HUES6 (cell line): Measurements from ENCODE around the gene TMEM154.

Experiments used
- H3K27ac ChIP-seq: 2 replicates; pipeline ENCODE4 v1.7.0; 2013; ENCODE audit warnings: low read depth, mild to moderate bottlenecking, low read length, inconsistent platforms
- H3K27me3 ChIP-seq: 2 replicates; pipeline ENCODE4 v1.6.1; 2013; ENCODE audit warnings: low read length; ENCODE audit not compliant: control insufficient read depth, insufficient read depth
- H3K36me3 ChIP-seq: 2 replicates; pipeline ENCODE4 v1.6.1; 2013; ENCODE audit warnings: low read length; ENCODE audit not compliant: control insufficient read depth, insufficient read depth
- H3K4me1 ChIP-seq: 2 replicates; pipeline ENCODE4 v1.6.1; 2013; ENCODE audit warnings: low read length; ENCODE audit not compliant: control insufficient read depth, insufficient read depth
- H3K4me3 ChIP-seq: 2 replicates; pipeline ENCODE4 v1.5.1; 2013; ENCODE audit warnings: low read depth, low read length
- H3K9ac ChIP-seq: one replicate; pipeline ENCODE4 v1.6.1; 2013; ENCODE audit warnings: mild to moderate bottlenecking, low read length
- H3K9me3 ChIP-seq: 2 replicates; pipeline ENCODE4 v1.6.1; 2013; ENCODE audit warnings: low read depth, low read length; ENCODE audit not compliant: control insufficient read depth, insufficient read depth

Gene TMEM154

DNA sequence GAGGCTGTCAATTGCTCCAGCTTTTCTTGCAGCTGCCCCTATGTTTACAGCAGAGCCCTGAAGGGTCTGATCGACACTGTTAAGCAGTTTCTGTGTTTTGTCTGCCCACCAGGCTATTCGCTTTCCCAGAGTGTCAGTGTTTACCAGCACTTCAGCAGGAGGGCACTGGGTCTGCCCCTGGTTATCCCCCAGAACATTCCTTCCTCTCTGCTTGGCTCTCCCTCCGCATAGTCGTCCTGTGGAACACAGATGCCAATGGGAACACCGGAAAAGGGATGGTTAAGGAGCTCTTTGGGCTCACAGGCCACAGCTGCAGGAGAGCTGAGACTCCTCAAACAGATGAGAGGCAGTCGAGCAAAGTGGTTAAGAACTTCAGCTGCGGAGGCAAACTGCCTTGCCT lies 72.6 kb downstream of the TMEM154 start:
- H3K4me3 ChIP-seq: no peak overlapping the region
- peaks cover 3% of the 10 kb centered on the region; the same call in 1 of the 2 replicates for H3K9me3 ChIP-seq
- H3K9ac ChIP-seq: no peak overlapping the region
- no peaks in the 10 kb centered on the region for H3K27me3 ChIP-seq
- no peak overlapping the region for H3K27ac ChIP-seq
- H3K4me1 ChIP-seq: peaks cover 45% of the 10 kb centered on the region
- H3K36me3 ChIP-seq: no peaks in the 10 kb centered on the region

DNA sequence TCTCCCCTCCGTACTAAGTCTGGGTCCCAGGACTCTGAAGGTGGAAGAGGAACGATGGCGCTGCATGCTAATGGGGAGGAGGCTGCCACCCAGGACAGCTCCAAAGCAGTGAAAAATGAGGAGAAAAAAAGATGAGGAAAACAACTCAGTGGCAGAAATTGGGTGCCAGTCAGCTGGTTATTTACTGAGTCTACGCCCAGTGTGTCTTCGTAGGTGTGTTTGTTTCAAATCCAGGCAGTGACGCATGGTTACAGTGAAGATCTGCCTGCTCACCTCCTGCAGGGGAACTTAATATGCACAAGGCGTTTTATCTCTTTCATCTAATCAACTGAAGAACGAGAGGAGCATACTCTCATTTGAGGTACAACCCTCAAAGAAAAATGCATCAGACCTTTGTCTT lies 73.0 kb downstream of the TMEM154 start:
- no peaks in the 10 kb centered on the region for H3K27me3 ChIP-seq
- no peak overlapping the region for H3K9ac ChIP-seq
- H3K27ac ChIP-seq: no peak overlapping the region
- H3K36me3 ChIP-seq: no peaks in the 10 kb centered on the region
- H3K4me3 ChIP-seq: no peak overlapping the region
- H3K4me1 ChIP-seq: peaks cover 45% of the 10 kb centered on the region
- peaks cover 3% of the 10 kb centered on the region; the same call in 1 of the 2 replicates for H3K9me3 ChIP-seq

DNA sequence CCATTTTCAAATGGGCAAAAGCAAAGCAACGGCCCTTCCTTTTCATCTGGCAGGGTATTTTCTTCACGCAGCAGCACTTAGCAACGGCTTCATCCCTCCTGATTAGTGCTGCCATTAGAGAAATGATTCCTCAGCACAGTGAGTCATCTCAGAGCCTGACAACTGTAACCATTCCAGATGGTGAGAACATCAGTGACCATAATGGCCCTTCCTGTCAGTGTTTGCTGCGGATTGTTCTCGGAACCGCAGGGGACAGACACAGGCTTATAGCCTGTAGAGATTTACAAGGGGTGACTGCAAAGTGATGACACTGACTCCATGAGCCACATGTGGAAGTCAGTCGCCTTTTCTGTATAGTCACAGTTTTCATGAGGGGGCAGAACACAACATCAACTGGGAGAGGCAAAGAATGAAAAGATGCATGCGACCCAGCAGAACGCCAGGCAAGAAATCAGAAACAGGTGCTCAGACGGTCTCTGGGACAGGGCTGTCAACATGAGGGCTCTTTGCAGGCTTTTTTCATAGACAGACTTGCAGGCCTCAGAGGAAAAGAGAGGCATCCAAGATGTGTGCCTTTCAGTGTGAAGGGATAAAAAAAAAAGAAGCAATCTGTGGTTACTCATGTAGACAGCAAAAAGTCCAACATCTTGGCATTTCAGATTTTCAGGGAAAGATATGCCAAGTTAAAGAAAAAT lies 74.0 kb downstream of the TMEM154 start:
- no peak overlapping the region for H3K9ac ChIP-seq
- peaks cover 3% of the 10 kb centered on the region; the same call in 1 of the 2 replicates for H3K9me3 ChIP-seq
- H3K27ac ChIP-seq: no peak overlapping the region
- no peak overlapping the region for H3K4me3 ChIP-seq
- H3K27me3 ChIP-seq: no peaks in the 10 kb centered on the region
- H3K36me3 ChIP-seq: no peaks in the 10 kb centered on the region
- H3K4me1 ChIP-seq: peaks cover 43% of the 10 kb centered on the region

DNA sequence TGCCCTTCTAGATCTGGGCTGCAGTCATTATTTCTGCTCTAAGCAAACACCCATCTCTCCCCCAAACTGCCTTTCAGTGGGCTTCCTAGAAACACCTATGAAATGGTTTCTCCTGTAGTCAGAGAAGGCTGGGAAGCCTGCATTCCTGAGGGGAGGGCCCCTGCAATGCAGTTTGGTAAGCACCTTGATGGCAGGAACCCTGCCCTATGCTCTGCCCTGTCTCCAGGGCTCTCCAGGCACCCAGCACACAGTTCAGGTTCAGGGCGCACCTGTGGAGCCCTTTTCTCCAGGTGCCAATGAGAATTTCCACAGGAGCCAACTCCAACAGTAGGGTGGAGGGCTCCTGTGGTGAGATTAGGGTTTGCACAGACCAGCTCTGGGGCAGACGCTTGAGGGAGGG lies 74.8 kb downstream of the TMEM154 start:
- Histone ChIP-seq H3K4me1 (peaks cover 36% of the 10 kb centered on the region), H3K27me3 (no peaks in the 10 kb centered on the region), H3K36me3 (no peaks in the 10 kb centered on the region), H3K27ac (no peak overlapping the region), H3K4me3 (no peak overlapping the region), H3K9me3 (peaks cover 3% of the 10 kb centered on the region; the same call in 1 of the 2 replicates), H3K9ac (no peak overlapping the region)

DNA sequence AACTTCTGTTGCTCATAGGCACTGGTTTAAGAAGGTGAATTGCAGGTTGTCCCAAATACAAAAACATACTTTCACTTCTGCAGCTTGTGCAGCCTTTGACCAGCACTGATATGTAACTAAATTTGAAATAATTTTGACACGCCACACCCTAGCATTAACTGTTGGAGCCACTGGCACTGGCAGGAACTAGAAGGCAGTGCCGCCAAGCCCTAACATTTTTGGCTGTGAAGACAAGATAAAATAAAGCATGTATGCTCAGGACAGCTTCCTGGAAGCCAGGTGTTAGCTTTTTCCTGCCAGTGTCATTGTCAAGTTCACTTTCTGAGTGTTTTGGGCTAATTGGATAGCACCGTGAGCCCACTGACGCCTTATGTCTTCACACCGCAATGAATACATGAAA lies 78.6 kb downstream of the TMEM154 start:
- H3K27me3 ChIP-seq: no peaks in the 10 kb centered on the region
- H3K36me3 ChIP-seq: no peaks in the 10 kb centered on the region
- H3K4me3 ChIP-seq: no peak overlapping the region
- H3K9me3 ChIP-seq: peaks cover 3% of the 10 kb centered on the region; the same call in 1 of the 2 replicates
- H3K9ac ChIP-seq: no peak overlapping the region
- no peak overlapping the region for H3K27ac ChIP-seq
- peaks cover 16% of the 10 kb centered on the region for H3K4me1 ChIP-seq

DNA sequence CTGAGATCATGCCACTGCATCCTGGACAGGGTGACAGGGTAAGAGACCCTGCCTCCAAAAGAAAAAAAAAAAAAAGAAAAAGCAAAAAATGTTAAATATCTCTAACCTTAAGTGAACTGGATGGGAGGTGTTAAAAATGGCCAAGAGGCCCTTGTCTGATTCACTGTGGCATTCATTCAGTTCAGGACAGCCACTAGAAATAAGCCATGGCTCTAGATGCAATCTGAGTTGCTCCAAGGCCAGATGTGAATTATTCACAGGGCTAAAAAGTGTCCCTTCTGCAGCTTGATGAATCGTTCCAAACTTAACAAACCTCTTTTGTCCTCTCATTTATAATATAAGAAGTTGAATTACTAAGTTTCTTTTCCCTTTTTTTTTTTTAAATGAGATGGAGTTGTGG lies 80.2 kb downstream of the TMEM154 start:
- Histone ChIP-seq H3K9me3 (peaks cover 3% of the 10 kb centered on the region; the same call in 1 of the 2 replicates), H3K9ac (no peak overlapping the region), H3K27me3 (no peaks in the 10 kb centered on the region), H3K27ac (no peak overlapping the region), H3K36me3 (no peaks in the 10 kb centered on the region), H3K4me3 (no peak overlapping the region), H3K4me1 (peaks cover 1% of the 10 kb centered on the region; the same call in 1 of the 2 replicates)

DNA sequence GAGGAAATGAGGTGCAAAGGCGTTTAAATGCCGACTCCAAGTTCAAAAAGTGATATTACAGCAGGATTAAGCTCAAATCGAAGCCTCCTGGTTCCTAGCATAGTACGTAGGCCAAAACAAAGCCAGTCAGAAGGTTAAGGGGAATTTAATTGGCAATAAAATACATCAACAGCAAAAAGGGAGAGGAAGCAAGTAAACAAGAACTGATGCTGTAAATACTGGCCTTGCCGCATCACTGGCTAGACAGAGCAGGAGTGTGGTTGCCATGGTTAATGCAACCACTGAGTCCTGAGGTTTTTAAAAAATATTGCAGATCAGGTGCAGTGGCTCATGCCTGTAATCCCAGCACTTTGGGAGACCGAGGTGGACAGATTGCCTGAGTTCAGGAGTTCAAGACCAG lies 80.7 kb downstream of the TMEM154 start:
- H3K4me1 ChIP-seq: no peaks in the 10 kb centered on the region

DNA sequence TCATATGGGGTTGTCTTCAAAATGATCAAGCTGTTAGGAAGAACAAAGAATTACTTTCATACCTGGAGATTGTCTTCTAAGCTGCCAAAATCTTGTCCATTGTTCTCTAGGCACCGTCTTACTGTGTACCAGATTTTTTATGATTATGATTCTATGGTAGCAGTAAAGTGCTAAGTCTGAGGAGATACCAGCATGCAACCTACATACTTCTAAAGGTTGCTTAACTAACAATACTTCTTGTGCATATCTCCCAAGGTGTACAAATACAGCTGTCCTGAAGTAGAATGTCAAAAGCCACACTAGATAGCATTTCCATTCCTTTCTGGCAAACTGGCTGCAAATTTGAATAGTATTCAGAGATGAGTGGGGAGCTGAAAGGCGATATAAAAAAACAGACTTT lies 81.3 kb downstream of the TMEM154 start:
- Histone ChIP-seq H3K9me3 (no peaks in the 10 kb centered on the region), H3K27ac (no peak overlapping the region), H3K9ac (no peak overlapping the region), H3K36me3 (no peaks in the 10 kb centered on the region), H3K4me3 (no peak overlapping the region), H3K27me3 (no peaks in the 10 kb centered on the region), H3K4me1 (no peaks in the 10 kb centered on the region)

More for the DNA sequence above, 80.7 kb downstream of the TMEM154 start:
- Histone ChIP-seq H3K36me3 (no peaks in the 10 kb centered on the region), H3K9me3 (no peaks in the 10 kb centered on the region; the same call in 1 of the 2 replicates), H3K27ac (no peak overlapping the region), H3K4me3 (no peak overlapping the region), H3K9ac (no peak overlapping the region), H3K27me3 (no peaks in the 10 kb centered on the region)

DNA sequence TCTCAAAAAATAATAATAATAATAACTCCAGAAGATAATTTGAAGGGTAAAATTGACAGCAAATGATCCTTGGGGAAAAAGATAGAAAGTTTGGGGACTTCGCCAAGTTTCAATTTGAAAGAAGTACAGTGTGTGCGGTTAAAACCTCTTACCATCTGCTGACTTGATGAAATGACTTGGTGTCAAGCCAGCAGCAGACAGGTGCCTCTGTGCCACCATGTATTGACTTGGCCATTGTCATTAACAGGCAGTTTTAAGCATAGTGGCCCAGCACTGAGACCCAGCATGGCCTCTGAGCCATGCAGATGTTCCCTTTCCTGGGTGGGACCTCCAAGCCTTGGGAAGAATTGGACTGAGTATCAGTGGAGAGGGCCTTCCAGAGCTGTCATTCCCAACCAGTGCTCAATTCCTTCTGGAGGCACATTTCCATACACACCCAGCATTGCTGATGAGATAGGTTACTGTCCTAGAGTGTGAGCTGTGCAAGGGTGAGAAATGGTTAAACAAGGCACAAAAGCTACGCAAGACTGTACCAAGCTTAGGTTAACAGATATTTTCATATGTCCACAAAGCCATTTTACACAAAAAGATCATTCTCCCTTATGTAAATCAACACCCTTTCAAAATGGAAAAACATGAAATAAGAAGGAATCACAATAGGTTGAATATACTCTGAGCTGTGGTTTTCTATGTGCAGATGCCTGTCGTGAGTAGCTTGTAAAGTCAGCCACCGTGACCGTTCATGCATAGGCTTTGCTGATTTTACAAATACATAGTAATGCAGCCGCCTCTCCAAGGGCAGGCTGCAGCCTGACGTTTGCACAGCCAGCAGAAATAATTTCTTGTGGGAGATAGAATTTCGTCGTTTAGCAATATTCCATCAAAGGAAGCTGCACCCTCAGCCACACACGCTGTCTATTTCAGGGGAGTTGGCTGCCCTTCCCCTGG lies 84.5 kb downstream of the TMEM154 start:
- H3K9ac ChIP-seq: no peak overlapping the region
- H3K27ac ChIP-seq: no peak overlapping the region
- no peak overlapping the region for H3K4me3 ChIP-seq
- H3K27me3 ChIP-seq: no peaks in the 10 kb centered on the region
- no peaks in the 10 kb centered on the region for H3K9me3 ChIP-seq
- peaks cover 16% of the 10 kb centered on the region for H3K4me1 ChIP-seq
- H3K36me3 ChIP-seq: no peaks in the 10 kb centered on the region

DNA sequence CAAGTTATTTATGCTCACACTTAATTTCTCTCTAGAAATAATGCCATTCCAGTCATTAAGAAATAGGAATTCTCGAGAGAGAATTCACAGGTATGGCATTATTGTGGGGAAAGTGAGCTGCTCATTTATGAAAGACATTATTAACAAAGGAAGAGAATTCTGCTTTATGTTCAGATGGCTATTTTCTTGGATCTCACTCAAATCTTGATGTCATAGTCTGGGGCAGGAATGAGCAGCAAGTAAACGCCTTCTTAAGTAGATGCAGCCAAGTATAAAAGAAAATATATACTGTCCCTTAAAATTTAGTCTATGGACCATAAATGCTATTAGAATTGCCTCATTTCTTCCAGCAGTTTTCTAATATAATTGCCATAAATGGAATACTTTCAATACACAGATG lies 85.7 kb downstream of the TMEM154 start:
- H3K27me3 ChIP-seq: no peaks in the 10 kb centered on the region
- no peak overlapping the region for H3K9ac ChIP-seq
- H3K27ac ChIP-seq: no peak overlapping the region
- no peaks in the 10 kb centered on the region for H3K9me3 ChIP-seq
- peaks cover 17% of the 10 kb centered on the region for H3K4me1 ChIP-seq
- no peaks in the 10 kb centered on the region for H3K36me3 ChIP-seq
- H3K4me3 ChIP-seq: no peak overlapping the region

DNA sequence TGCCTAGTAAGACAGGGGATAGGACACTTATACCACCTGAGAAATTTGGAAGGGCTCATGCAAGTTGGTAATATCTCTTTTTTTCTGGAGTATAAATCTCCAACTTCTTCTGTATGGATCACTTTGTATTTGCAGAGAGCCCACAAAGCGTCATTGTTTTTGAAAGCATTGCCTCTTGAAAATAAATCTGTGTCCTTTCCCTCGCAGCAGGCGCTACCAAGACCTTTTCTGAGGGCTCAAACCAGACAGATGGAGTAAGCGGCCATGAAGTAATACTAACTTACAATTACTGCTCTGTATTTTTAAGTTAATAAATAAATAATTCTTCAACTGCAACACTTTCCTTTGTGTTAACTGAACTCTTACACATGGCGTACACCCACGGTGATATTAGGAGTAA lies 87.9 kb downstream of the TMEM154 start:
- no peaks in the 10 kb centered on the region for H3K27me3 ChIP-seq
- no peaks in the 10 kb centered on the region for H3K36me3 ChIP-seq
- no peak overlapping the region for H3K9ac ChIP-seq
- H3K4me3 ChIP-seq: no peak overlapping the region; the same call in 1 of the 2 replicates
- peaks cover 8% of the 10 kb centered on the region for H3K9me3 ChIP-seq
- H3K4me1 ChIP-seq: peaks cover 17% of the 10 kb centered on the region
- no peak overlapping the region for H3K27ac ChIP-seq
